Bronchial epithelial cell (primary cell): ENCODE measurements around the gene PRKAG2. TPM values are rescaled to one million over a fixed set of nuclear protein-coding genes. Genes with fewer than 3 reads are reported as not detected.

Experiments used
- DNase-seq: peaks from one replicate; pipeline ENCODE4 v3.0.0-alpha.2; 2010; ENCODE audit warnings: low read depth
- FAIRE-seq: peaks from 2 replicates; lab custom pipeline; 2011; peaks lifted over from hg19 to GRCh38; lab: Jason Lieb, UNC
- H3K27me3 ChIP-seq: 2 replicates; pipeline ENCODE4 v1.5.1; 2011; ENCODE audit warnings: low read length; ENCODE audit not compliant: control insufficient read depth, insufficient read depth
- H3K36me3 ChIP-seq: 2 replicates; pipeline ENCODE4 v1.5.1; 2011; ENCODE audit warnings: low read length; ENCODE audit not compliant: control insufficient read depth, insufficient read depth
- H3K4me3 ChIP-seq: 2 replicates; pipeline ENCODE4 v1.5.1; 2011; ENCODE audit warnings: mild to moderate bottlenecking, low read depth, low read length, control low read depth
- CTCF ChIP-seq: IDR thresholded peaks from 2 replicates; pipeline ENCODE4 v1.5.1; 2011; ENCODE audit warnings: mild to moderate bottlenecking, moderate library complexity, low read length, control low read depth, inconsistent platforms; ENCODE audit not compliant: insufficient read depth, severe bottlenecking
- total RNA-seq: library from RNA; depleted of rRNA; stranded (reverse); fragments of >200 nt; gene quantifications from 2 replicates; pipeline ENCODE4 v1.2.1, GENCODE V29; 2014

Gene PRKAG2
- total RNA-seq, 1 donor from 2014 or later, result 24.5 TPM

DNA sequence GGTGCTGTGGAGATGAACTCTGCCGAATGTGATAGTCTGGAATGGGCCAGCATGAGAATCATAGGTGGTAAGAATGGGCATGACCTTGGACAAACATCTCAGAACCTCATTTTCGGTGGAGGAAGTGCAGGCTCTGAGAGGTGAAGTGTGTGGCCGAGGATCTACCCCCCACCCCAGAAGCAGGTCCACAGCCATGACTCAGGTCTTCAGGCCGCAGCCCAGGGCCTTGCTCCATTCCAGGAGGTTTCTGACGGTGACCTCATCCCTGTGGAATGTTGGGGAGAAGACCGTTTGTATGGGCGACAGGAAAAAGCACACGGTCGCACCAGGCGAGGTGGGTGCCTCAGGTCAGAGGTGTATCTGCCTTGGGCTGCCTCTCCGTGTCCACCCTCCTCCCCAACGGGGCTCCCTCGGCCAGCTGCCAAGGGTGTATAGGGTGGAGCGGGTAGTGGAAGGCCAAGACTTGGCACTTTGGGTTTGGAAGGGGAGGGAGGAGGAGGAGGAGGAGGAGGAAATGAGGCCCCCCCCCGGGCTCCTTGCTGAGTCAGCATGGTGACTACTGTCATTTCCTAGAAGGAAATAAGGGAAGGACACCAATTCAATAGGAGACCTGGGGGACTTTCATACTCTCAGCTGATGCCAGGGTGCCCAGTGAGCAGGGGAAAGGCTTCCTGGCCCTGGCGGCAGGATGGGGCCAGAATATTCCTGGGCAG, 189.2 kb downstream of the PRKAG2 start:
- H3K36me3 ChIP-seq, result no peaks in the 10 kb centered on the region
- no peak for TF ChIP-seq CTCF
- DNase-seq (peak; percentile 94), FAIRE-seq (peak; percentile 80)
- H3K27me3 ChIP-seq, result no peaks in the 10 kb centered on the region
- no peak overlapping the region for H3K4me3 ChIP-seq

- no peak for DNase-seq
- no peaks in the 10 kb centered on the region for H3K36me3 ChIP-seq
- H3K4me3 ChIP-seq, result no peak overlapping the region
- TF ChIP-seq CTCF, result no peak
- no peak for FAIRE-seq
- H3K27me3 ChIP-seq, result no peaks in the 10 kb centered on the region
Observed at GRCh38 chr7:151686826-151687225, 190.1 kb downstream of the PRKAG2 start.

DNA sequence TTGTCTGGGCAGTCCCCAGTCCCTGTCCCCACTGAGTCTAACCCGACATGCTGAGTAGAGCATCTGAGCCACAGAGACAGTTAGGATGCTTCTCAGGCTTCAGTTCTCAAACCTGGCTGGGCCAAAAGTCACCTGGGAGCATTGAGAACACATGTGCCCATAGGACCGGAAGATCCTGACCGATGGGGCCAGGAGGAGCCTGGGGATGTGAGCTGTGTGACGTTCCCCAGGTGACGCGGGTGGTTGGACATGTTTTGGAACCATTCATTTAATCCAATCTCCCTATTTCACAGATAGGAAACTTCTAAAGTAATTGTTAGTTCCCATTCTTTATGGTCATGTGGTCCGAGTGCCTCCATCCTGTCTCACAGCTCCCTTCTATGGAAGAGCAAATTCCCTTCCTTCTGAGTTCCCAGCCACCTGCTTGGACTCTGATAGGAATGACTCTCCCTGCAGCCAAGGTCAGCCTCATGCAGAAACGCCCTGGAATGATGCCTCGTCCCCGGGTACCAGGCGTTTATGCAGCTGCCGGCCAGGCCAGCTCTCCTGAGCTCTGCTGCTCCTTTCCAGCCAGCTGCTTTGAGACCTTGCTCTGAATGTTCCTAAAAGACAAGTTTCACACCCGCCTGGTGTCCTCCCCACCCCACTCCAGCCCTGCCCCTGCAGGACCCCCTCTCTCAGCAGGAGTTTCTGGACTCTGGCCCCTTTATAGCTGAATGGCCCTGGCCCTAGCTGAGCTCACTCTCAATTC, 190.7 kb downstream of the PRKAG2 start:
- no peak for TF ChIP-seq CTCF
- H3K27me3 ChIP-seq, result no peaks in the 10 kb centered on the region
- H3K36me3 ChIP-seq, result no peaks in the 10 kb centered on the region
- FAIRE-seq (no peak), DNase-seq (no peak)
- no peak overlapping the region for H3K4me3 ChIP-seq

DNA sequence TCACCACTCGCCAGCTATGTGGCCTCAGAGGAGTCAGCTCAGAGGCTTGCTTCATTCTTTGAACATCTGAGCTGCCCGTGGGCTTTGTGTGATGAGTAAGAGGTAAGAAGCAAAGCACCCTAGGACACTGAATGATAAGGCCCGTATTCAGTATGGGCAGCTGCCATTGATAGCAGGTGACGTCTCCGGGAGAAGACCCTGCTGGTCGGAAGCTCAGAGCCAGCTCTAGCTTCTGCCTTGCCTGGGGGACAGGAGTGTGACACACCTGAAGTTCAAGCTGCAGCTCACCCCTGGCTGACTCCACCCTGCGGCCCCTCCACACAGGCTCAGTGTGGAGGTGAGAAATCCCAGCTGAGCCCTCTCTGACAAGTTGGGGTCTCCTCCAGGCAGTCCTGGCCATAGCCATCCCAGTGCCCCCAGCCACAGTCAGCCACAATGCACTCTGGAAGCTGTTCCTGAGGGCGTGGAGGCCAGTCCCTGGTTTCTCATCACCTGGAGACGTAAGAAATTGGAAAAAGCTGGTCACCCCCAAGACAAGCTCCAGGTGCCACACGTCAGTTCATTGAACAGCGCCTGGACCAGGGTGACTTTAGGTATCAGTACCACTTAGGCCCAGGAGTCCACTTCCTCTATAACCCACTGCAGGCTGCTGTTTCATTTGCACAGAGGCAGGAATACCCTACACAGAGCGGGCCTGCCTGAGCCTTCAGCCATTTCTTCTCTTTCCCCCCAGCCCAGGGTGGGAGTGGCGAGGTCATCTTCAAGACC, 192.3 kb downstream of the PRKAG2 start:
- no peaks in the 10 kb centered on the region for H3K27me3 ChIP-seq
- no peak for FAIRE-seq
- TF ChIP-seq CTCF, result no peak
- H3K4me3 ChIP-seq, result no peak overlapping the region
- H3K36me3 ChIP-seq, result no peaks in the 10 kb centered on the region
- no peak for DNase-seq

- no peak for DNase-seq
- Histone ChIP-seq H3K4me3 (no peak overlapping the region), H3K36me3 (no peaks in the 10 kb centered on the region), H3K27me3 (no peaks in the 10 kb centered on the region)
- no peak for FAIRE-seq
- TF ChIP-seq CTCF, result no peak
Observed at GRCh38 chr7:151683615-151684407, 193.1 kb downstream of the PRKAG2 start.
